NOMO-1 (cell line): ENCODE measurements around the gene RIOX2.
A peak's percentile ranks its signal among the peaks of the same experiment; 100 is the strongest.
"Not testable (repeated sequence)": the region's sequence is repeated elsewhere in the genome, so short reads cannot be mapped to it uniquely, and the experiment has no call there.

Source experiments
- DNase-seq, 2 experiments: peaks; one replicate each; lab custom pipeline; 2025; ENCODE audit not compliant: unreplicated experiment in 2 of 2; lab: John Stamatoyannopoulos, UW

RIOX2 gene

DNA sequence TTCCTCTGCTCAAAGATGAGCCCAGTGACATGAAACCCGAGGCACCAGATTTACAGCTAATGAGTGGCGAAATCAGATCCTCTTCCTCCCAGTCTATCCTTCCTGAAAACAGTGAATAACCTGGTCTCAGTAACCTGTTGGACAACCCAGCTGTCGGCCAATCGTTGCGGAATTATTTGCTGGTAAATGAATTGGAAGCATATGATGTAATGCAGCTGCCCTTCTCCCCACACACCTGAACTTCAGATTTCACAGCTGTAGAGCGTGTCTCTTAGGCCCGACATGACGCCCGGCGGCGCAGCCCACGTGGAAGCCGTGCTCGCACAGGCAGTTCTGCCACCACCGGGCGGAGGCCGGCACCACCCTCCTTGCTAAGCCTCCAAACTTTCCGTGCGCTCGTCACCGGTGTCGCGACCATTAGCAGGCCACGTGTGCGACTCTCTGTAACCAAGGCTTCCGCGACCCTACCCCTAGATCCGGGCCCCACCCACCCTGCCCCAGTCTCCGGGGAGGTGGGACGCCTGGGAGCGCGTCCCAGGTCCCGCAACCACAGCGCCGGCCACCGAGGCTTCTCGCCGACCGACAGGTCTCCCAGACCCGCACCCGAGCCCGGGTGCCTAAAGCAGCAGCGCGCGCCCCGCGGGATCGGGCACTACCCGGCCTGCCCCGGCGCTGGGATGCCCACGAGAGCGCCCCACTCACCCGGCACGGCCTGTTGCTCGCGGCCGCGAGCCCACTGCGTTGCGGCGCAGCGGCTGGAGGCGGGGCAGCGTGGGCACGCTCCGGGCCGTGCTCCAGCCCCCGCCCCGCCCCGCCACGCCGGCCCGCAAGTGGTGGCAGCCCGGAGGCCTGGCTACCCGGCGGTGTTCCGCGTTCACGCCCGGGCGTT lies at the start of gene RIOX2:
Gene RIOX2, minus strand, starts transcription at position 753 of the 889 bp plus-strand sequence. CDS start 4,838 bp downstream, outside the sequence.
- DNase-seq, result peak; percentile 78 to 79

DNA sequence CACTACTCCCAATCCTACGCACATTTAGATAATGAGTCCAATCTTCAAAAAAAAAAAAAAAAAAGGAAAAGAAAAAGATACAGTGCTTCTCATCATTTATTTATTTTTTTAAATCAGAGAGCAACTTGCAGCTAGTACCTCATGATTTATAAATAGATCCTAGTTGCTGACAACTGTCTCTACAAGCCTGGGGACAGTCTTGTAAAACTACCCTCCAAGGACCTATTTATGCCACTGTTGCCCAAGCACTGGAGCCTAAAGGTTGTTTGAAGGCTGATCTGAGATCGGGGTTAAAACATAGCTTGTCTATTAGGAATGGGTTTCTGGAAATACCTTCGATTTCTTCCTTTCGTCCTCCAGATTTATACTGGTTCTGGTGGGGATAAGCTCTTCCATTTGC lies 48.2 kb upstream of the RIOX2 start:
- no peak for DNase-seq

DNA sequence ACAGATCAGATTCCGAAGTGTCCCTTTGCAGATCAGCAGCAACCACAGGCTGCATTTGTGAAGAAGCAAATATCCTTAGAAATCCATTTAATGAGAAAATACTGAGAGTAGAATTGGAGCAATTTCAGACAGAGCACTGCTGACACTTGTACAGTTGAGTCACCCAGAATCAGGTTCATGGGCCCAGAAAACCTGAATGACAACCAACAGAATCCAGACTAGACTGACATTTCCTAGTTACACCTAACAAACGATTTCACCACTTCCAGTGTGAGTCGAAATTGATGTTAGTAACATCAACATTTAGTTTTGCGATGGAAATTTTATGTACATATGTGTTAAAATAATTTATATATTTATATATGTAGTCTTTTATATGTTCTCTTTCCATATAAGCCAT lies 46.1 kb upstream of the RIOX2 start:
- DNase-seq, result no peak

DNA sequence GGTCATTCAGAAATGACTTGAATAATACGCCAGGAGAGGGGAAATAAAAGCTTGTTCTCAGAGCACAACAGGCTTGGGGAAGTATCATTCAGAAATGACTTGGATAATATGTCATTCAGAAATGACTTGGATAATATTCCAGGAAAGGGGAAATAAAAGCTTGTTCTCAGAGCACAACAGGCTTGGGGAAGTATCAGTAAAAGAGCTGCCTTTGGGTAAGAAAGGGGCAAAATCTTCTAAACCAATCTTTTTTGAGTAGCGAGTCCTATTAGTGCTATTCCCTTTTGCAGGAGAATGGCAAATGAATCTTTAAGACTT lies 42.0 kb upstream of the RIOX2 start:
- DNase-seq, result no peak

DNA sequence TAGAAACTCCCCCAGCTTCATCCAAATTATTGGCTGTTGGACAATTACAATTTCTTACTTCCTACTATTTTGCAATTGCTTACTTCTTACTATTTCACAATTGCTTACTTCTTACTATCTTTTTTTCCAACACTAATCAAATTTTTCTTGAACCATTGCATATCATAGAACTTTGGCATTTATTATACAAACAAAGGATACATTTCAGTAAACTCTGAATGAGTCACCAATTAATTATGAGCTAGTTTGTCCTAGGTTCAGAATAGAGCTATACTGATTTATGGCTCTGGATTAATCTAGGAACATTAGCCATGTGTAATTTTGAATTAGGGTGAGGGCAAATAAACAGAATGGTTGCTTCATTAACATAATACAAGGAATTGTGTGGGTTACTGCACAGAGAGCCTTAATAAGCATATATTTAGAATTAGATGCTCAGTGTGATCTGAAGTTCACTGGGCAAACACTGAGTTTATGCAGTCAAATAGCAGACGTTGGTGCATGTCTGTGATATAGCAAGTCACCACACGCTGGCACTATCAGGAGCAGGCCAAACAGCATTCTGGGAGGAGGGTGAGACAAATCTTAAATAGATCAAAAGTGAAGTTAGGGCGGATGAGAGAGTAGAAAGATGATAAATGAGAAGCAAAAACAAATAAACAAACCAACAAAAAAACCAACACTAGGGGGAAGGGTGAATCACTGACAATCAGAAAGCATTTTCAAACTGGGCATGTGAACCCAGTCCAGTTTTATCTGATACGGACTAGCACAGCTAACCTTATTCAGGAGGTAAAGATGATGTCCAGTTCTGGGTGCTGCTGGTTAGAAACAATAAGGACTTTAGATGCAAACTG lies 41.4 kb upstream of the RIOX2 start:
- peak in 1 of 2 experiments; percentile 41 for DNase-seq

DNA sequence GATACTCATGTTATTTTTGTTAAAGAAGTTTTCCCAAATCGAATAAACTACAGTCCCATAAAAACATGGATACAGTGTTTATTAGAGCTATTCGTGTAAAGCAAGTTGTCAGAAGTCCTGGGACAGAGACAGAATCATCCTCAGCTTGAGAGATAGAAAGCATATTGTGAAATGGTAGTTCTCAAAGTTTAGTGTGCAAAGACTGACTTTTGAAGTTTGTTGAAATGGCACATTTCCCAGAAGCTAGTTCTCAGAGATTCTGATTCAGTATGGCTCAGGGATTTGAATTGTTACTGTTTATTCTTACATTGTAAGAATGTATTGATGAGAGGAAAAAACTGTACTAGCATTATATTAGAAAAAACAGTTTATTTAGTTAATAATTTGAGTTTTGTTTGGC lies 40.7 kb upstream of the RIOX2 start:
- no peak for DNase-seq

DNA sequence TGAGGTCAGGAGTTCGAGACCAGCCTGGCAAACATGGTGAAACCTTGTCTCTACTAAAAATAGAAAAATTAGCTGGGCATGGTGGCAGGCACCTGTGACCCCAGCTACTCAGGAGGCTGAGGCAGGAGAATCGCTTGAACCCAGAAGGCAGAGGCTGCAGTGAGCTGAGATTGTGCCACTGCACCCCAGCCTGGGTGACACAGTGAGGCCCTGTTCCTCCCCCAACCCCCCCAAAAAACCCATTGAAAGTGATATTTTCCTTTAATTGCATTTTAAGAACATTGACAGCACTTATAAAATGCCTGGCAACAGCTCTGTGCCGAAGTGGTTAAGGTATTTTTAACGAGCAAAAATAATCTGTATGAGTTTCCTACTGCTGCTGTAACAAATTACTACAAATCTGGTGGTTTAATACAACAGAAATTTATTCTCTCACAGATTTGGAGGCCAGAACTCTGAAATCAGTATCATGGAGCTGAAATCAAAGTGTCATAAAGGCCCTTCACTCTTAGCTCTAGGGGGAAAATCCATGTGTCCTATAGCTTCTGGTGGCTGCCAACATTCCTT lies 38.7 kb upstream of the RIOX2 start:
- not testable (repeated sequence) for DNase-seq

DNA sequence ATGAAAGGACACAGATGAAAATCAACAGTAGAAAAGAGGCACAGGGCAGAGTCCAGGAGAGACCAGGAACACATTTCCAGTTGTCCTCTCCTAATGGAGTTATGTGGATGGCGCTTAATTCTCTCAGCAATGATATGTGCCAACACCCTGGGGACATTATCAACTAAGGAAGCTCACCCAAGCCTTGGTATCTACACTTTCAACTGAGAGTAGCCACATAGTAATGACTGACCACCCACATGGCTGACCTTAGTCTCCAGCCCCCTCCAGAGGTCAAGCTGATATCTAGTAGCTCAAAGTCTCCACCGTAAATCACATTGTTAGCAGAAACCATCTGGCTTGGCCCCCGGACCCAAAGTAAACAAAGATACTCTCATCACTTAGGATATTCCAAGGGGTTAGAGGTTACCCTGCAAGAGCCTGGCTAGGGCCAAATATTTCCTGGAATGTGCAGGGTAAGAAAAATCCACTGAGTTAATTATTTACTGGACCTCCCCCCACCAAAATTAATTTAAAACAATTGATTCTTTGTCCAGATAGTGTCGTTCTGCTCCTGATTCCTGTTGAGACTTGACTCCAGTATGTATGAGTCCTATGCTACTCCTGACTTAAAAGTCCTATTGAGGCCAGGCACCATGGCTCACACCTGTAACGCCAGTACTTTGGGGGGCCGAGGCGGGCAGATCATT lies 38.1 kb upstream of the RIOX2 start:
- no peak for DNase-seq

DNA sequence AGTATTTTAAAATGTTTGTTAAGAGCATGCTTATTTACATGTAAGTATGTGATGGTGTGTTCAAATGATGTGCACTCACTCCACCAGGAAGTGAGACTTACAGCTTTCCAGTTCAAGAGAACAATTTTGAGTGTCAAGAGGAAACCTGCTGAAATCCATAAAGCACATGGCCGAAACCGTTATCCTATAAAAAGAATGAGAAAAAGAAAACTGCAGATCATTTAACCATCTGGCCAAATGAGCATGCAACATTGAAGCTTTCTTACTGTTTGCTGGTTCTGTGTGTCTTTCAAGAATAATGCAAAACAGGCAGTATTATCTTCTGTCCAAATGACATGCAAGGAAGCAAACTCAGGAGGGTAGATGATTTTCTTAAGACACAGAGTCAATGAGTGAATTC lies 36.6 kb upstream of the RIOX2 start:
- no peak for DNase-seq

DNA sequence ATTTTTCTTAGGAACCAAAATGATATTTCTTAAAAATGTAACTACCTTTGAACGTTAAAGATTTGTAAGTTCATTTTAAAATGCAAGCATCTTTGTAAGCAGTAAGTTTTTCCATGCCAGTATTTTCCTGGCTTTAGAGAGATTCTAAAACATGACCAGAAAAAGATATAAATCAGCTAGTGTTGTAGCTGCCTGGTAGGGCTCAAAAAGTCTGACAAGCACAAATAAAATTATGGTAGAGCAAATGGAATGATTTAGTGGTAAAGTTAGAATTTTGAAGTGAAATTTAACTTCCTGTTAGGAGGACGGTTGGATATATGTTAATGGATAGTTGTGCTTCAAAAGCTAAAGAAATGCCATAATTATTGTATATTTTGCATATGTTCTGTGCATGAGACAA lies 33.2 kb upstream of the RIOX2 start:
- no peak for DNase-seq

DNA sequence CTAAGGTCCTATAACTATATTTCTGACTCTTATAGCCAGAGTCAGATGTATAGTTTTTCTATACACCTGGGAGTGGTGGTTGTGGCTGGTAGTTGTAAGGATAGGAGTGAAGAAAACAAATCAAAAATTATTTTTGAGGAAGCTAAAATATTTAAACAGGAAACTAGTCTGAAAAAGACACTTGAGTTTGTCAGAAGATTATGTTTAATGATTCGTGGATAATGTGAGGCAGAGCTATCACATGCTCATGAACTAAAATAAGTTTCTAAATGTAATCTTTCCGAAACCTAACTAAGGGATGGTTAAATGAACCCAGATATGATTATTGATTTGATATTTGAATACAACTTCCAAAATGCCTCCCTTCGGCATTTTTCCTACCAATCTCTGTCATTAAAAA lies 32.5 kb upstream of the RIOX2 start:
- DNase-seq, result no peak

DNA sequence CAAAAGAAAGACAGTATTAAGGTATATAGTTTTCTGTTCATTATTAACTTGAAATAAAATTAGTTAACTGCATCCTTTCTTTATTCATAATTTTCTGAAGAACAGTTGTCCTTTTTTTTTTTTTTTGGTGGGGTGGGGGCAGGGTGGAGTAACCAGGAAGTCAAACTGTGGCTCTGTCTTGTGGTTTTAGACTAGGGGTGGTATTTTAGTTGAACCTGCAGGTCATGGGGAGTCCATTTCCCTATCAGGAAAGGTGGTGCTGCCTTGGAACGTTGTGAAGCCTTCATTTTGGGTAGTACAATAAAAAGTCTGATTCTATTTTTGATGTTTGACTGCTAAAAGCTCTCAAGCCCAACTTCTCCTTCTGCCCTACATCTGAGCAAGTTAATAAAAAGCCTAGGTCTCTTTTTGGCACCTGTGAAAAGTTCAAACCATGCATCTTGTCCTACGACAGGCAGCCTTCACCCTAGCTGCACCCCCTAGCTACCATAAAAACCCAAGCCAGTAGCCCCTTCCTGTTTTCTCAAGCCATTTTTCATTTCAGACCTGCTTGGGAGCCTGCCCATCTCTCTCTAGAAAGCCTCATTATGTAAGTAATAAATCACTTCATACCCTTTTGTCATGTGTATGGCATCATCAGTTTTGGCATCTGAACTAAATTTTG lies 31.2 kb upstream of the RIOX2 start:
- DNase-seq, result peak; percentile 33 to 57

DNA sequence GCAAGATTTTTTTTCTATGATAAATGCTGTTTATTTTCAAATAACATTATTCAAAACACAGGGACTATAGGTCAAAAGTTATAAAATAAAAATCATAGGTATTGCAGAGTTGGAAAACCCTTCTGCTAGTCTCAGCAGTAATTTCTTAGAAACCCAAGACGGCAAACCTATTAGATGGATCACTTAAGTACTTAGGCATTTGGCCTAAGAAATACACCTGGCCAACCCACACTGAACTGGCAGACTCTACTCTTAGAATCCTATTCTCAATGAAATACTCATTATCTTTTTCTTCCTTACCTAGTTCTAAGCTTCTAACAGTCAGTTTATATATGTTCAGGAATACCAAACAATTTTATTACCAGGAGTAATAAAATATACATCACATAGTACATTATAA lies 30.5 kb upstream of the RIOX2 start:
- no peak for DNase-seq

DNA sequence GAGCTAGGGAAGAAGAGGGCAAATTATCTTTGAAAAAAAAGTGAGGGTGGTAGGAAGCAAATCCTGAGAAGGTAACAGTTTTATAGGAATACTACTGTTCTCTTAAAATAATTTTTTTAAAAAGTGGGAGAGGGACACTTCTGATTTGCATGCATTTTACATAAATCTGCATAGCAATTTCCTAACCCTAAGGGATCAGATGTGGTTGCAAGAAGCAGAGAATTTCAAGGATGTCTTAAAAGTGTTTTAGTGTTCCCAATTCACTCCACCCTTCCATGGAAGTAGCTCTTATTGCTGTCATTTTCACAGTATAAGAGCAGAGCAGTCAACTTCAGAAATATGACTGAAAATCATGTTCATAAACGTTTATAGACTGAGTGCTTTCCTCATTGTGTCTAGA lies 27.8 kb upstream of the RIOX2 start:
- no peak for DNase-seq

DNA sequence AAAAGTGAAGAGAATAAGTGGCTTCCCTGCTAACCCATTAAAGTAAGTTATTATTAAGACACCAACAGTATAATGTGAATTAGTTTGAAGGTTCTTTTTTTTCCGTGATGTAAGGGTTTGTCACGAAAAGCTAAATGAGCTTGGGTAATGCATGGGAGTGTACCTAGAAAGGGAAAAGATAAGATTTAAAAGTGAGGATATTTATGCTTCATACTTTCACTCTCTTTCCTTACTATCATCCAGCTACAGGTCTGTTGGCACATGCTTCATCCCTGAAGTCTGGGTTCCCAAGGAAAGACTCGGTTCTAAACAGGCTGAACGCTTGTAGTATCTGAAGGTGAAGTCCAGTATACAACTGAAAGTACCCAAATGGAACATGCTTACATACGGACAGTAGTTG lies 26.9 kb upstream of the RIOX2 start:
- DNase-seq, result no peak

DNA sequence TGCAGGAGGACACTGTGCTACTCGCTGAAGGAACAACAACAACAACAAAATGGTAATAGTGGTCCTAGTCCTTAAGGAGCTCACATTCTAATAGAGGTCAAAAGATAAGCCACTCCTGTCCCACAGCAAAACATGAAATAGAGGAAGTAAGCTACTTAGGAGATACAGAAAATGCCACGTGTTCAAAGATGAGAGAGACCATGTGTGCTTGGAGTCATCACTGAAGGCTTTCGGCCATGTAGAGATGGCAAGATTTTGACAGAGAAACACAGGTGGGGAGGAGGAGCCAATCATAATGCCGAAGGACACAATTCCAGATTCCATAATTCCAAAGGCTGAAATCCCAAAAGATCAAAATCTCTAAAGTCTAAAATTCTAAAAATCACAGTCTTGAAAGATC lies 24.8 kb upstream of the RIOX2 start:
- peak in 1 of 2 experiments; percentile 9 for DNase-seq

DNA sequence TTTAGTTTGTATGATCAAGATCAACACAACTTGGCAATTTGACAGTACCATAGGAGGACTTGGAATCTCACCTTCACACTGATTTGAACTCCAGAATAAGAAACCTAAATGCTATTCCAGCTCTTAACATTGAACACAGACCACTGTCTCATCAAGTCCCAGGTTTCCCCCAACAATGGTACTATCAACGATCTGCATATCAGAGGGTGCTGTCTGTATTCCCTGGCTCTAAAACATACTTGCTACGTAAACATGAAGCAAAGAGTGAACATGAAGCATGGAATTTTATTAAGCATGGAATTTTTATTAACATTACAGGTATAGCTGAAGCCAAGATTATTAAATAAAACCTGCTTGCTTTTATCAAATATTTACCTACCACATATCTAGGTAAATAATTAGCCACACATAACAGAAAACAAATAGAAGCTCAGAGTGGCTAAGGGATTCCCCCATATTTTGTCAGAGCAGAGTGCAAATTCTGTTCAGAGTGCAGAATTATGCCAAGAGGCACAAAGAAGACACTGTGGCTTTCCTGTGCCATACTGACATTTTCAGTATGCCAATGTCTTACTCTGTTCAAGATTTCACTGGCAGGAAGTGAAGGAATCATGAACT lies 22.2 kb upstream of the RIOX2 start:
- DNase-seq, result no peak

DNA sequence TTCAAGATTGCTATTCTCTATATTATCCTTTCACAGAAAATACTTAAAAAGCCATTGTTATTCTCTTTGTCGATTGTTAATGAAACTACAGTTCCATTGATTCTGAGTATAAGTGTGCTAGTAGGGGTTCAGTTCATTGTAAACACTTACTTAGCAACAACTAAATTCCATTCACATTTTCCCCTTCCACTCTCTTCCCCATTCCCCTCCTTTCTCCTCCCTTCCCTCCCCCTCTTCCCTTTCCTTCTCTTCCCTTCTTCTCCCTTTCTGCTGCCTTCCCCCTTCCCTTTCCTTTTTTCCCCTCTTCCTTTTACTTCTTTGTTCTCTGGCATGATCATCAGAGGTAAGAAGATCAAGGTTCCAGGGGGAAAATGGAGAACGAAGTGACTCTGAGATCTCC lies 21.3 kb upstream of the RIOX2 start:
- no peak for DNase-seq

DNA sequence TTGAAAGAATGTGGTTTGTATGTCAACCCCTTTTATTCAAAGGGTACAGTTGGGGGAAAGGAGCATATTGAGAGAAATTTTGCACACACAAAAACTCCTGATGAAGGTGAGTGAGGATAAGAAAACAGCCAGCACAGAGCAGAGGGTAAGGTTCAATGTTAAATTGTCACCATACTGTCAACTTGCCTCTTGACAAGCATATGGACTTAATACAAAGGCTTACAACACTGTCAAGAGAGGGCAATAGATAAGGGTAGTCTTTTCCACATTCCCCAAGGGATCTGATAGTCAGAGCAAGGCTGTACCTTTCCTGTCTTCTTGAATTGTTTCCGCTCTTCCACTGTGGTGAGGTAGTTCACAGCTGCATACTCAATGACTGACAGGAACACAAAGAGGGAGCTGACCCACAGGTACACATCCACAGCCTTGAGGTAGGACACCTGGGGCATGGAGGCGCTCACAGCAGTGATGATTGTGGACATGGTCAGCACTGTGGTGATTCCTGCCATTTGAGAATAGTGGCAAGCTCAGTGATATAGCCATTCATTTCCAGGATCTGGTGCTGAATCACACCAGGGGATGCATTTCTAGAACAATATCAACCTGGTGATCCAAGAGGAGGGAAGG lies 20.4 kb upstream of the RIOX2 start:
- no peak for DNase-seq

DNA sequence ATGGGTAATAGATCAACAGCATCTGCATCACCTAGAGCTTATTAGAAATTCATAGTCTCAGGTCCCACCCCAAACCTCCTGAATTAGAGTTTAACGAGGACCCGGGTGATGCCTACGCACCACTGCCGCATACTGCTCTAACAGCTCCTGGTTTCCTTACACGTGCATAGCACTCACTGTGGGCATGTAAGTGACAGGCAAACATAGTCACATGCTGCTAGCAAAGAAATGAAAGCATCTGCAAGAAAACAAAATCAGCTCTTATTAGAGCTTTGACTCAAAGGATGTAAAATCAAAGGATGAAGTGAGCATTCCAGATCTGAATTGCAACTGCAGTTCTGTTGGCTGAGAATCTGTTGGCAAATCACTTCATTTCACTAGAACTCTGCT lies 19.1 kb upstream of the RIOX2 start:
- no peak for DNase-seq
